Astrocyte (in vitro differentiated cells and primary cell): ENCODE results near the gene DYNLT2B. TPM values are rescaled to one million over a fixed set of nuclear protein-coding genes. Genes with fewer than 3 reads are reported as not detected.

ENCODE experiments used
- DNase-seq: peaks from one replicate; pipeline ENCODE4 v3.0.0-alpha.2; 2010; ENCODE audit warnings: low read depth
- FAIRE-seq: peaks from 2 replicates; lab custom pipeline; 2011; peaks lifted over from hg19 to GRCh38; lab: Jason Lieb, UNC
- H2AFZ ChIP-seq: 2 replicates; pipeline ENCODE4 v1.6.0; 2012; ENCODE audit warnings: low read depth, low read length, inconsistent platforms
- H3K27ac ChIP-seq: 2 replicates; pipeline ENCODE4 v1.5.1; 2011; ENCODE audit warnings: low read depth, low read length, inconsistent platforms
- H3K27me3 ChIP-seq: 2 replicates; pipeline ENCODE4 v1.6.0; 2011; ENCODE audit warnings: low read length, inconsistent platforms; ENCODE audit not compliant: insufficient read depth
- H3K36me3 ChIP-seq: 2 replicates; pipeline ENCODE4 v1.5.1; 2011; ENCODE audit warnings: low read length, inconsistent platforms; ENCODE audit not compliant: insufficient read depth
- H3K4me1 ChIP-seq: 2 replicates; pipeline ENCODE4 v1.5.1; 2011; ENCODE audit warnings: low read length, inconsistent platforms; ENCODE audit not compliant: insufficient read depth
- H3K4me2 ChIP-seq: 2 replicates; pipeline ENCODE4 v1.6.0; 2012; ENCODE audit warnings: low read length, inconsistent platforms
- H3K4me3 ChIP-seq: 2 replicates; pipeline ENCODE4 v1.5.1; 2011; ENCODE audit warnings: low read depth, mild to moderate bottlenecking, low read length, inconsistent platforms; ENCODE audit not compliant: insufficient read depth
- H3K79me2 ChIP-seq: 2 replicates; pipeline ENCODE4 v1.6.0; 2012; ENCODE audit warnings: mild to moderate bottlenecking, low read length, inconsistent platforms; ENCODE audit not compliant: insufficient read depth
- H3K9ac ChIP-seq: 2 replicates; pipeline ENCODE4 v1.6.0; 2012; ENCODE audit warnings: mild to moderate bottlenecking, low read length, inconsistent platforms
- H3K9me3 ChIP-seq: 2 replicates; pipeline ENCODE4 v1.5.1; 2012; ENCODE audit warnings: low read depth, mild to moderate bottlenecking, low read length, inconsistent platforms; ENCODE audit not compliant: insufficient read depth
- H4K20me1 ChIP-seq: 2 replicates; pipeline ENCODE4 v1.6.0; 2012; ENCODE audit warnings: low read length, inconsistent platforms; ENCODE audit not compliant: insufficient read depth
- H3K27ac Mint-ChIP-seq: one replicate; pipeline ENCODE4 v1.8.0; 2021; ENCODE audit warnings: mild to moderate bottlenecking, mixed read lengths; ENCODE audit not compliant: unreplicated experiment
- H3K27me3 Mint-ChIP-seq: one replicate; pipeline ENCODE4 v1.8.0; 2021; ENCODE audit warnings: low read depth, mixed read lengths; ENCODE audit not compliant: unreplicated experiment
- H3K36me3 Mint-ChIP-seq: one replicate; pipeline ENCODE4 v1.8.0; 2021; ENCODE audit warnings: low read depth, mixed read lengths; ENCODE audit not compliant: unreplicated experiment
- H3K4me1 Mint-ChIP-seq: one replicate; pipeline ENCODE4 v1.8.0; 2021; ENCODE audit warnings: low read depth, mixed read lengths; ENCODE audit not compliant: unreplicated experiment
- H3K4me3 Mint-ChIP-seq: one replicate; pipeline ENCODE4 v1.8.0; 2021; ENCODE audit warnings: mild to moderate bottlenecking, moderate library complexity, mixed read lengths; ENCODE audit not compliant: unreplicated experiment
- H3K9me3 Mint-ChIP-seq: one replicate; pipeline ENCODE4 v1.8.0; 2021; ENCODE audit warnings: mild to moderate bottlenecking, mixed read lengths; ENCODE audit not compliant: unreplicated experiment
- EZH2 ChIP-seq: IDR thresholded peaks from 2 replicates; pipeline ENCODE4 v1.6.1; 2012; ENCODE audit warnings: mild to moderate bottlenecking, low read length, inconsistent platforms; ENCODE audit not compliant: insufficient read depth
- total RNA-seq: library from RNA; stranded (reverse); gene quantifications from 2 replicates; pipeline ENCODE4 v1.2.1, GENCODE V29; 2021
- TF ChIP-seq, protein P1 (sequence below): IDR thresholded peaks from 2 replicates; pipeline ENCODE4 v1.5.1; 2011; ENCODE audit warnings: low read depth, mild to moderate bottlenecking, inconsistent platforms, low read length, moderate library complexity; ENCODE audit not compliant: insufficient read depth

DYNLT2B gene
- total RNA-seq, 1 donor from 2014 or later: 10.9 TPM

DNA sequence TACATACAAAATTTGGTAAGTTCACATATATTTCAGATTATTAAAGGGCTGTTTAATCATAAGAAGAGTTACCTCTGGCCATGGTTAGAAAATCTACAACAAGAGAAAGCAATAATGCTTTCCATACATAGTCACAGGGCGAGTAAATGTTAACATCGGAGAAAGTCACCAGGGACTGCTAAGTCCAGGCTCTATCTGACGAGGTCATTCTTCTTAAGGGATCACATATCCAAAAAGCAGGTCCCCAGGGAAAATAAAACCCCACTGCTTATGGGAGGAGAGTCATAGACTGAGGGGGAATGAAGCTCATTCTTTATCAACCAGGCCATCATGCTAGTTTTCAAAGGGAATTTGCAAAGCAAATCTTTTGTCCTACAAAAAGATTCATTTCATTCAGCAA is 33.6 kb downstream of the DYNLT2B start:
- no peak overlapping the region for H3K27ac ChIP-seq
- H3K4me3 Mint-ChIP-seq: peak overlapping the region; percentile 72
- H3K36me3 Mint-ChIP-seq: no peaks in the 10 kb centered on the region
- DNase-seq (no peak), FAIRE-seq (no peak)
- H3K4me1 Mint-ChIP-seq: peaks cover 43% of the 10 kb centered on the region
- no peak overlapping the region for H3K4me3 ChIP-seq
- no peak overlapping the region for H2AFZ ChIP-seq
- peaks cover 33% of the 10 kb centered on the region for H3K4me1 ChIP-seq
- peaks cover 53% of the 10 kb centered on the region for H4K20me1 ChIP-seq
- H3K4me2 ChIP-seq: peak overlapping the region; percentile 97
- no peak overlapping the region for H3K27ac Mint-ChIP-seq
- H3K27me3 ChIP-seq: no peaks in the 10 kb centered on the region
- no peaks in the 10 kb centered on the region for H3K9me3 Mint-ChIP-seq
- H3K79me2 ChIP-seq: peaks cover 89% of the 10 kb centered on the region
- no peaks in the 10 kb centered on the region for H3K27me3 Mint-ChIP-seq
- H3K36me3 ChIP-seq: no peaks in the 10 kb centered on the region
- no peak overlapping the region for H3K9ac ChIP-seq
- TF ChIP-seq, protein P1, sequence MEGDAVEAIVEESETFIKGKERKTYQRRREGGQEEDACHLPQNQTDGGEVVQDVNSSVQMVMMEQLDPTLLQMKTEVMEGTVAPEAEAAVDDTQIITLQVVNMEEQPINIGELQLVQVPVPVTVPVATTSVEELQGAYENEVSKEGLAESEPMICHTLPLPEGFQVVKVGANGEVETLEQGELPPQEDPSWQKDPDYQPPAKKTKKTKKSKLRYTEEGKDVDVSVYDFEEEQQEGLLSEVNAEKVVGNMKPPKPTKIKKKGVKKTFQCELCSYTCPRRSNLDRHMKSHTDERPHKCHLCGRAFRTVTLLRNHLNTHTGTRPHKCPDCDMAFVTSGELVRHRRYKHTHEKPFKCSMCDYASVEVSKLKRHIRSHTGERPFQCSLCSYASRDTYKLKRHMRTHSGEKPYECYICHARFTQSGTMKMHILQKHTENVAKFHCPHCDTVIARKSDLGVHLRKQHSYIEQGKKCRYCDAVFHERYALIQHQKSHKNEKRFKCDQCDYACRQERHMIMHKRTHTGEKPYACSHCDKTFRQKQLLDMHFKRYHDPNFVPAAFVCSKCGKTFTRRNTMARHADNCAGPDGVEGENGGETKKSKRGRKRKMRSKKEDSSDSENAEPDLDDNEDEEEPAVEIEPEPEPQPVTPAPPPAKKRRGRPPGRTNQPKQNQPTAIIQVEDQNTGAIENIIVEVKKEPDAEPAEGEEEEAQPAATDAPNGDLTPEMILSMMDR: no peak
- no peak for TF ChIP-seq EZH2
- no peaks in the 10 kb centered on the region for H3K9me3 ChIP-seq

DNA sequence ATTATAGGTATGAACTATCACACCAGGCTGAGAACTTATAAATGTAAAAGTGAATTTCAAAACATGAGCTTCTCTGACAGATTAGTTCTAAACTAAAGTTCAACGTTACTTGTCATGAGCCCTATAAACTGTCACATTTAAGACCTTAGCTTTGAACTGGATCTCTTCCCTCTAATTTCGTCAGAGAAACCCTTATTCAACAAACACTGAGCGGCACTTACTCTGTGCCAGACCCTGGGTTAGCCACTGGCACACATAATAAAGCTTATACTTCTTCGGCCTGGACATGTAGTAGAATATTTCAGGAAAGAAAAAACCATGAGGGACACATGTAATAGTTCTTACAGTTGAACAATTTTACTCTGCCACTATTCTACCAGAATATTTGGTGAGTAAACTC is 36.1 kb downstream of the DYNLT2B start:
- DNase-seq (no peak), FAIRE-seq (no peak)
- peaks cover 65% of the 10 kb centered on the region for H4K20me1 ChIP-seq
- no peak overlapping the region for H2AFZ ChIP-seq
- peaks cover 97% of the 10 kb centered on the region for H3K79me2 ChIP-seq
- Mint-ChIP-seq H3K9me3 (no peaks in the 10 kb centered on the region), H3K27ac (no peak overlapping the region), H3K4me1 (peaks cover 53% of the 10 kb centered on the region), H3K4me3 (no peak overlapping the region), H3K27me3 (no peaks in the 10 kb centered on the region), H3K36me3 (peaks cover 8% of the 10 kb centered on the region)
- no peak overlapping the region for H3K27ac ChIP-seq
- no peak overlapping the region for H3K9ac ChIP-seq
- peaks cover 46% of the 10 kb centered on the region for H3K4me1 ChIP-seq
- TF ChIP-seq, protein P1: no peak
- TF ChIP-seq EZH2: no peak
- no peaks in the 10 kb centered on the region for H3K36me3 ChIP-seq
- H3K9me3 ChIP-seq: no peaks in the 10 kb centered on the region
- H3K4me3 ChIP-seq: no peak overlapping the region
- no peaks in the 10 kb centered on the region for H3K27me3 ChIP-seq
- H3K4me2 ChIP-seq: no peak overlapping the region

DNA sequence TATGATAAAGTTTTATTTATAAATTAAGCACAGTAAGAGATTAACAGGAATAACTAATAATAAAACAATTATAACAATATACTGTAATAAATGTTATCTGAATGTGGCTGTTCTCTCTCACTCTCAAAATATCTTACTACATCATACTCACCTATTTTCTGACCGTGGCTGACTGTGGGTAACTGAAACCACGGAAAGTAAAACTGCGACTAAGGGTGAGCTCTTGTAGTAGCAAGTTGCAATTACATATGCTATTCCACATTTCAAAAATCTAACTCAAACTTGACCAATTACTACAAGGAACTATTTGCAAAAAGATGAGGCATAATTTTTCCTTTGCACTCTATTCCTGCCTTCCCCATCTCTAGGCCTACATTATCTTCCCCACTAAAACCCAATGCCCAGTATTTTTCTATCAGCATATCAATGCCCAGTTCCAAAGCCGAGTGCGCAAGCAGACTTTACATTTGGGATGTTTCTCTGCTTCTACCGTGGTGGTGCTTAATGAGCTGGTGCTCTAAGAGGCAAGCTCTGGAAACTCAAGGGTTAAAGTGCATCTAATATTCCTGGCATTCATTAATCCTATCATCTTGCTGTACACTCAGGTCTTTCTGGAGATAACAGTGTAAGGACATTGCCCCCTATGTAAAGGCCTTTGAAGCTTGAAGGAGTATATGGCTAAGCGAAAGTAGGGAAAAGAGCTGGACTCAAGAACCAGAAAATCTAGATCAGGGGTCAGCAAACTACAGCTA is 37.2 kb downstream of the DYNLT2B start:
- peaks cover 39% of the 10 kb centered on the region for H3K4me1 ChIP-seq
- H3K36me3 ChIP-seq: no peaks in the 10 kb centered on the region
- H3K4me2 ChIP-seq: no peak overlapping the region
- DNase-seq: peak; percentile 16
- H3K4me3 ChIP-seq: no peak overlapping the region
- H3K4me3 Mint-ChIP-seq: peak overlapping the region; percentile 4
- H3K9me3 Mint-ChIP-seq: no peaks in the 10 kb centered on the region
- peaks cover 47% of the 10 kb centered on the region for H3K4me1 Mint-ChIP-seq
- no peaks in the 10 kb centered on the region for H3K27me3 ChIP-seq
- peak overlapping the region; percentile 44 for H3K27ac Mint-ChIP-seq
- TF ChIP-seq, protein P1: no peak
- no peak for TF ChIP-seq EZH2
- peaks cover 95% of the 10 kb centered on the region for H3K79me2 ChIP-seq
- H3K27ac ChIP-seq: no peak overlapping the region
- H3K9me3 ChIP-seq: no peaks in the 10 kb centered on the region
- H3K9ac ChIP-seq: no peak overlapping the region
- H3K36me3 Mint-ChIP-seq: peaks cover 8% of the 10 kb centered on the region
- H3K27me3 Mint-ChIP-seq: no peaks in the 10 kb centered on the region
- no peak overlapping the region for H2AFZ ChIP-seq
- peaks cover 61% of the 10 kb centered on the region for H4K20me1 ChIP-seq
- FAIRE-seq: no peak
